ENCODE measurements around the gene CLVS2.

CLVS2 gene

DNA sequence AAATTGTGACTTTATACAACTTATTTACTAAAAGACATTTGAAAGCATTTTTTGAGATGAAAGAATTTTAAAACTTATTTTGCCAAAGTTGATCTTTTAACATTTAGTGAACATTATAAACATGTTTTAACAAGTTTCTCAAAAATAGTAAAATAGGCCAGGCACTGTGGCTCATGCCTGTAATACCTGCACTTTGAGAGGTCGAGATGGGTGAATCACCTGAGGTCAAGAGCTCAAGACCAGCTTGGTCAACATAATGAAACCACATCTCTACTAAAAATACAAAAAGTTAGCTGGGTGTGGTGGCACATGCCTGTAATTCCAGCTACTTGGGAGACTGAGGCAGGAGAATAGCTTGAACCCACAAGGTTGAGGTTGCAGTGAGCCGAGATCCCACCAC lies 78.6 kb downstream of the CLVS2 start:
- H3K4me3 ChIP-seq (ENCODE audit: low read depth, low read length): no peak overlapping the region
- TF ChIP-seq, protein P1, sequence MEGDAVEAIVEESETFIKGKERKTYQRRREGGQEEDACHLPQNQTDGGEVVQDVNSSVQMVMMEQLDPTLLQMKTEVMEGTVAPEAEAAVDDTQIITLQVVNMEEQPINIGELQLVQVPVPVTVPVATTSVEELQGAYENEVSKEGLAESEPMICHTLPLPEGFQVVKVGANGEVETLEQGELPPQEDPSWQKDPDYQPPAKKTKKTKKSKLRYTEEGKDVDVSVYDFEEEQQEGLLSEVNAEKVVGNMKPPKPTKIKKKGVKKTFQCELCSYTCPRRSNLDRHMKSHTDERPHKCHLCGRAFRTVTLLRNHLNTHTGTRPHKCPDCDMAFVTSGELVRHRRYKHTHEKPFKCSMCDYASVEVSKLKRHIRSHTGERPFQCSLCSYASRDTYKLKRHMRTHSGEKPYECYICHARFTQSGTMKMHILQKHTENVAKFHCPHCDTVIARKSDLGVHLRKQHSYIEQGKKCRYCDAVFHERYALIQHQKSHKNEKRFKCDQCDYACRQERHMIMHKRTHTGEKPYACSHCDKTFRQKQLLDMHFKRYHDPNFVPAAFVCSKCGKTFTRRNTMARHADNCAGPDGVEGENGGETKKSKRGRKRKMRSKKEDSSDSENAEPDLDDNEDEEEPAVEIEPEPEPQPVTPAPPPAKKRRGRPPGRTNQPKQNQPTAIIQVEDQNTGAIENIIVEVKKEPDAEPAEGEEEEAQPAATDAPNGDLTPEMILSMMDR (IDR thresholded peaks at IDR 0.05; ENCODE audit: control insufficient read depth, extremely low read depth, insufficient read depth): no peak
- no peak for DNase-seq (ENCODE audit: low read depth)

DNA sequence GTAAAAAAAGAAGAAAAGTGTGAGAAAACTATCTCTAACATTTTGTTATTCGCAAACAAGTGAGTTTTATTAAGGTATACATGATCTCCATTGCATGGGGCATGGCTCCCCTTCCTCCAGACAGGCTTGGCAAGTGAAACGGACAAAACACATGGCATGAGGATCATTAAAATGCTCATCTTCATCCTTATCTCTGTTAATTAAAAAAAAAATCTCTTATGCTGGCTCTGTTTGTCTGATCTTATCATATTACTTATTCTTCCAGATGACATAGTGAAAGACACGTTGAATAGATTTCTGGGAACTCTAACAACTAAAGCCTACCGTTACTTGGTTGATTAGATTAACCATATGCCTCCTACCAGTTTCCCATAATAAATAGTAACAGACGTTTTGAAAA lies 89.4 kb downstream of the CLVS2 start:
- TF ChIP-seq, protein P1 (IDR thresholded peaks at IDR 0.05; ENCODE audit: control insufficient read depth, extremely low read depth, insufficient read depth): no peak
- H3K4me3 ChIP-seq (ENCODE audit: low read depth, low read length): no peak overlapping the region
- DNase-seq (ENCODE audit: low read depth): no peak

DNA sequence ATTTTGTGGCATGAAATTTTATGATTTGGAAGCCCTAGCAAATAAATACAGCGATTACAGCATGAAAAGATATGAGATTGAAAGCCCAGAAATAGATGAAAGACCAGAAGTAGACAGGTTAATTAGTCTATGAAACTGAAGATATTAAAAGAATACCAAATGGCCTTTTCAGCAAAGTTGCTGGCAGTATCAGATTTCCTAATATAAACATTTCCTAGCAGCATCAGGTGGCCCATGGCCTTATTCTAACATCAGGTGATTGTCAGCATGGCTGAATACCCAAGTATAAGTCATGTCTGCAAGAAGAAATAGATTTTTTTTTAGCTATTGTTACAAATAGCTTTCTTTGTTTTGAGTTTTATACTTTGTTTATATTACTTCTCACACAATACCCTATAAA lies 93.2 kb downstream of the CLVS2 start:
- TF ChIP-seq, protein P1 (IDR thresholded peaks at IDR 0.05; ENCODE audit: control insufficient read depth, extremely low read depth, insufficient read depth): no peak
- H3K4me3 ChIP-seq (ENCODE audit: low read depth, low read length): no peak overlapping the region

DNA sequence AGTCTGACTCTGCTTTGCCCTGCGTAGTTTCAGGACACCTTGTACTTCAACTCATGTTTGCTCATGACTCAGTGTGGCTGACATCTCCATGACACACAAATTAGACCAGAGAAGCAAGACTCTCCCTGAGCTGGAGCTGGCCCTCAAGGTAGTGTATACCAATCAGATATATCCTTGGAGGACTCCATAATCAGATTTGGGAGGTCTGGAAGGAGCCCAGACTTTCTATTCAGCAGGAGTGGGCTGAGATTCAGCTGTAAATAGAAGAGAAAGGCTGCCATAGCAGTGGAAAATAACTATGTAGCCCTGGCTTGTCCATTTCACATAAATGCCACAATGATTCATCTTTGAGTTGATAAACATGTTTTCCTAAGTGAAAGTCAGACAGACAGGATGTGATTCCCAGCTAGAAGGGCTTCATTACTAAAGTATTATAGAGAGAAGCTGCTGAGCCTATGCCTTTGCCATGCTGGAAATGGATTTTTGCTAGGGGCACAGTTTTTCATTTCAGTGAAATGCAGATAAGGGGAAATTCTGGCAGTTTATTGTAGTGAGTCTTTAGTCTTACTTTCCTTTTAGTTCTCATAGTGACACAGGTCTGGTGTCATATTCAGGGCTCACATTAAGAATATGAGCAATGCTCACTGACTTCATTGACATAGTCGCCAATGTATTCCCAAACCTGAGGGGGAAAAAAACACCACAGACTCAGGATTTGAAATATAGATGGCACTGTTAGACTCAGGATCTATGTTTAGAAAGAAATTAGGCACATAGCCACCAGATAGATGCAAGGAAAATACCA lies 95.3 kb downstream of the CLVS2 start:
- no peak for DNase-seq (ENCODE audit: low read depth)
- no peak overlapping the region for H3K4me3 ChIP-seq (ENCODE audit: low read depth, low read length)
- TF ChIP-seq, protein P1 (IDR thresholded peaks at IDR 0.05; ENCODE audit: control insufficient read depth, extremely low read depth, insufficient read depth): no peak

More for the DNA sequence above, 93.2 kb downstream of the CLVS2 start:
- DNase-seq (ENCODE audit: low read depth): no peak

DNA sequence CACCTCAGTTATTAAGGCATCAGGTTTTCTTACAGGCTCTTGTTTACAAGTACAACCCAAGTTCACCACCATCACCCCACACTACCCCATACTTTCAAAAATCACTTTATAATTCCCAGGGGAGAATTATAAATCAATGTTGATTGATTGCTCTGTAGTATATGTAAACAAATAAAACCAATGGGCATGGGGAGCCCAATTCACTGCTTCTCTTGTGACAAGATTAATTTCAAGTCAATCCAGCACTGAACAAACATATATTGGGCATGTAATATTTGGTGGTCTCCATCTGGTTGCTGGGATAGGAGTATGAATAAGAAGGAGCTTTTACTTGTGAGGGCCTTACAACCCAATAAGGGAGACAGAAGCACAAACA lies 95.8 kb downstream of the CLVS2 start:
- TF ChIP-seq, protein P1 (IDR thresholded peaks at IDR 0.05; ENCODE audit: control insufficient read depth, extremely low read depth, insufficient read depth): no peak
- no peak for DNase-seq (ENCODE audit: low read depth)
- no peak overlapping the region for H3K4me3 ChIP-seq (ENCODE audit: low read depth, low read length)

DNA sequence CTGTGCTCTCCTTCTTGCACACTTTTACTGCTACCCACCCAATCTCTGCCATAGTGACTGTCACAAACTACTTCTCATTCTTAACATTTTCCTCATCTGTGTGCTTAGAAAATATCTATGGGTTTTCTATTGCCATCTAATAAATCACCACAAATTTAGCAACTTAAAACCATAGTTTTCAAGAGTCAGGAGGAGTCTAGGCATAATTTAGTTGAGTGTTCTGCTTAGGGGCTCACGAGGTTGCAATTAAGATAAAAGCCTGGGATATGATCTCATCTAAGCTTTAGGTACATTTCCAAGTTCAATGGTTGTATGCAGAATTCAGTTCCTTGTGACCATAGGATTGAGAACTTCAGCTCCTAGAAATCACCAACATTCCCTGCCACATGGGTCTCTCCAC lies 98.8 kb downstream of the CLVS2 start:
- no peak overlapping the region for H3K4me3 ChIP-seq (ENCODE audit: low read depth, low read length)
- no peak for DNase-seq (ENCODE audit: low read depth)
- TF ChIP-seq, protein P1 (IDR thresholded peaks at IDR 0.05; ENCODE audit: control insufficient read depth, extremely low read depth, insufficient read depth): no peak

DNA sequence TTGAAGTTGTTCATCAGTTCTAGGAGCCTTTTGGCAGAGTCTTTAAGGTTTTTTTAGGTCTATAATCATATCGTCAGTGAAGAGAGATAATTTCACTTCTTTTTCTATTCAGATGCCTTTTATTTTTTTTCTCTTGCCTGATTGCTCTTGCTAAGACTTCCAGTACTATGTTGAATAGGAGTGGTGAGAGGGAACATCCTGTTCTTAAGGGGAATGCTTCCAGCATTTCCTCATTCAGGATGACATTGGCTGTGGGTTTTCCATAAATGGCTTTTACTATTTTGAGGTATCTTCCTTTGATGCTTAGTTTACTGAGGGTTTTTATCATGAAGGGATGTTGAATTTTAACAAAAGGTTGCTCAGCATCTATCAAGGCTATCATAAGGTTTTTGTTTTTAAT lies 109.5 kb downstream of the CLVS2 start:
- TF ChIP-seq, protein P1 (IDR thresholded peaks at IDR 0.05; ENCODE audit: control insufficient read depth, extremely low read depth, insufficient read depth): no peak
- H3K4me3 ChIP-seq (ENCODE audit: low read depth, low read length): no peak overlapping the region
- DNase-seq (ENCODE audit: low read depth): no peak
